22Rv1 (cell line): ENCODE data around the gene MAFF.

Experiments used
- ZFX ChIP-seq: fragments of 450-650 bp; IDR thresholded peaks from 2 replicates; pipeline ENCODE4 v1.6.1; 2017; ENCODE audit warnings: antibody characterized with exemption, borderline replicate concordance
- TF ChIP-seq, protein P1 (sequence below): fragments of 450-650 bp; IDR thresholded peaks from 2 replicates; pipeline ENCODE4 v1.5.1; 2017; ENCODE audit warnings: mild to moderate bottlenecking

DNA sequence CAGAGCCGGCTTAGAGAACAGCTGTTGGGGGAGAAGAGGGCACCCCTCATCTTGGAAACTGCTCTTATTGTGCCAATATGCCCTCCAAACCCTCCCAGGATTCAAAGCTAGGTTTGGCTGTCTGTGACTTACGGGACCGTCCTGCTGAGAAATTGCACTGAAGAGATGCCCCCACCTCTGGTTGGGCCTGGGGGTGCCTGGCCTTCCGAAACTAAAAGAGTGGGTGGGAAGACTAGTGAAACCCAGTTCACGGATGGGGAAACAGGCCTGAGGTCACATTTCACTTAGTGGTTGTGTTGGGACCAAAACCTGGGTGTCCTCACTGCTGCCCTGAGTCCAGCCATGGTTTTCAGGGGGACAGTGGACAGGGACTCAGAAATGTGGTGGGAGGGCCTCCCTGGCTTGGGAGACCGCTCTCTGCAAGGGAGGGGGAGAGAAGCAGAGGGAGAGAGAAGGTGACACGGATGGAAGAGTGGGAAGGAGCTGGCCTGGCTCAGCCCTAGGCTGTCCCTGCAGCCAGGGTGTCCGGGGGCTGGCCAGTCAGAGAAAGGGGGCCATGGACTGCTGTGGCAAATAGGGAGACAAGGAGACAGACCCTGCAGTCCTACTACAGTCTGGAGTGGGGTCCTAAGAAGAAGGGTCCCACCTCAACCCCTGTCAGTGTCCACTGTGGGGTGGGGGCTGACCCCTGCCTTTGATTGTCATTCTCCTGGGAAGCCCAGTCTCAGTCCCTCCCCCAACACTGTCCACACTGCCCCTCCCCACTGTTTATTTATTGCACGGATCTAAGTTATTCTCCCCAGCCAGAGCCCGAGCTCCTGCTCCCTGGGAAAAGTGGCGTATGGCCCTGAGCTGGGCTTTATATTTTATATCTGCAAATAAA is 13.6 kb downstream of the MAFF start:
- TF ChIP-seq, protein P1, sequence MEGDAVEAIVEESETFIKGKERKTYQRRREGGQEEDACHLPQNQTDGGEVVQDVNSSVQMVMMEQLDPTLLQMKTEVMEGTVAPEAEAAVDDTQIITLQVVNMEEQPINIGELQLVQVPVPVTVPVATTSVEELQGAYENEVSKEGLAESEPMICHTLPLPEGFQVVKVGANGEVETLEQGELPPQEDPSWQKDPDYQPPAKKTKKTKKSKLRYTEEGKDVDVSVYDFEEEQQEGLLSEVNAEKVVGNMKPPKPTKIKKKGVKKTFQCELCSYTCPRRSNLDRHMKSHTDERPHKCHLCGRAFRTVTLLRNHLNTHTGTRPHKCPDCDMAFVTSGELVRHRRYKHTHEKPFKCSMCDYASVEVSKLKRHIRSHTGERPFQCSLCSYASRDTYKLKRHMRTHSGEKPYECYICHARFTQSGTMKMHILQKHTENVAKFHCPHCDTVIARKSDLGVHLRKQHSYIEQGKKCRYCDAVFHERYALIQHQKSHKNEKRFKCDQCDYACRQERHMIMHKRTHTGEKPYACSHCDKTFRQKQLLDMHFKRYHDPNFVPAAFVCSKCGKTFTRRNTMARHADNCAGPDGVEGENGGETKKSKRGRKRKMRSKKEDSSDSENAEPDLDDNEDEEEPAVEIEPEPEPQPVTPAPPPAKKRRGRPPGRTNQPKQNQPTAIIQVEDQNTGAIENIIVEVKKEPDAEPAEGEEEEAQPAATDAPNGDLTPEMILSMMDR, result no peak
- no peak for TF ChIP-seq ZFX
